ENCODE measurements around the gene APELA.

The APELA gene

DNA sequence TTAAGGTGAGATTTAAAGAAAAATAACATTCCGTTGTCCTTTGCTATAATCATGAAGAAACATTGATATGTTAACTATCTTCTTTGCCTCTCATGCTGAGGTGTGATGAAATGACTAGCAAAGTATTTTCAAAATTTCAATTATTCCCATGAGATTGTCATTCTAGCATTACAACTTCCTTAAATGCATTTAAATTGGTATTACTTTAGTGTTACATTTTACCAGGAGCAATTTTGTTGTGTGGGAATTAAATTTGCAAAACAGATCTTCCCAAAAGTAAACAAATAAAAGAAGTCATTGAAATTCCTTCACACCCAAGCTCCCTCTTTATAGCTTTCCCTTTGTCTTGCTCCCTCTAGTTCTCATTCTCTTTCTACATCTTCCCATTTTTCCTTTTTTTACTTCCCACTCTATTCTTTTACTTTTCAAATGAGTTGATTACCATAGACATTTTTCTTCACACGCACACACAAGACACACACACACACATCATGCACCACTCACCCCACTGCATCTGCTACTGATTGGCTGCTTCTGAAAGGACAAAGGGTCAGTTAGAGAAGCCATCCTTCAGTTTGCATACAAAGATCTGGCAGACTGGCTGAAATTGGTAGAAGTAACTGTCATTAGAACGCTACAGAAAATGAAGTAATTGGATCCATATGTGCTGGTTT lies 10.0 kb upstream of the APELA start:
- TF ChIP-seq, protein P1, sequence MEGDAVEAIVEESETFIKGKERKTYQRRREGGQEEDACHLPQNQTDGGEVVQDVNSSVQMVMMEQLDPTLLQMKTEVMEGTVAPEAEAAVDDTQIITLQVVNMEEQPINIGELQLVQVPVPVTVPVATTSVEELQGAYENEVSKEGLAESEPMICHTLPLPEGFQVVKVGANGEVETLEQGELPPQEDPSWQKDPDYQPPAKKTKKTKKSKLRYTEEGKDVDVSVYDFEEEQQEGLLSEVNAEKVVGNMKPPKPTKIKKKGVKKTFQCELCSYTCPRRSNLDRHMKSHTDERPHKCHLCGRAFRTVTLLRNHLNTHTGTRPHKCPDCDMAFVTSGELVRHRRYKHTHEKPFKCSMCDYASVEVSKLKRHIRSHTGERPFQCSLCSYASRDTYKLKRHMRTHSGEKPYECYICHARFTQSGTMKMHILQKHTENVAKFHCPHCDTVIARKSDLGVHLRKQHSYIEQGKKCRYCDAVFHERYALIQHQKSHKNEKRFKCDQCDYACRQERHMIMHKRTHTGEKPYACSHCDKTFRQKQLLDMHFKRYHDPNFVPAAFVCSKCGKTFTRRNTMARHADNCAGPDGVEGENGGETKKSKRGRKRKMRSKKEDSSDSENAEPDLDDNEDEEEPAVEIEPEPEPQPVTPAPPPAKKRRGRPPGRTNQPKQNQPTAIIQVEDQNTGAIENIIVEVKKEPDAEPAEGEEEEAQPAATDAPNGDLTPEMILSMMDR (IDR thresholded peaks at IDR 0.05; ENCODE audit: low read depth, low read length, missing control alignments): no peak
- DNase-seq (ENCODE audit: low read depth): no peak
- H3K4me3 ChIP-seq (ENCODE audit: low read depth, low read length): no peak overlapping the region

- no peak for DNase-seq (ENCODE audit: low read depth)
- TF ChIP-seq, protein P1 (IDR thresholded peaks at IDR 0.05; ENCODE audit: low read depth, low read length, missing control alignments): no peak
- H3K4me3 ChIP-seq (ENCODE audit: low read depth, low read length): no peak overlapping the region
These were observed 5.3 kb upstream of the APELA start for GRCh38 chr4:164871673-164872072.

DNA sequence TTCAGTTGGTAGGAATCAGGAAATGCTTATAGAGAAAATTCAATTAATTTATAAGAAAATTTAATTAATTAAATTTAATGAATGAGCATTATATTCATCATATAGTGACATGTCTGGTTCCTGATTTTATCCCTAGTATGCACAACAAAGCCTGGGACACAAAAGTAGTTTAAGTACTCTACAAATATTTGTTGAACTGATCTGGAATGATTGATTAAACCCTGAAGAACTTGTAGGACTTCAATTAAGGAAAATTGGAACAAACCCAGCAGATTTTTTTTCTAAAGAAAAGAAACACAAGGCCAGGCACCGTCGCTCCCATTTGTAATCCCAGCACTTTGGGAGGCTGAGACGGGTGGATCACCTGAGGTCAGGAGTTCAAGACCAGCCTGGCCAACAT lies 4.5 kb upstream of the APELA start:
- DNase-seq (ENCODE audit: low read depth): no peak
- TF ChIP-seq, protein P1 (IDR thresholded peaks at IDR 0.05; ENCODE audit: low read depth, low read length, missing control alignments): no peak
- H3K4me3 ChIP-seq (ENCODE audit: low read depth, low read length): no peak overlapping the region

DNA sequence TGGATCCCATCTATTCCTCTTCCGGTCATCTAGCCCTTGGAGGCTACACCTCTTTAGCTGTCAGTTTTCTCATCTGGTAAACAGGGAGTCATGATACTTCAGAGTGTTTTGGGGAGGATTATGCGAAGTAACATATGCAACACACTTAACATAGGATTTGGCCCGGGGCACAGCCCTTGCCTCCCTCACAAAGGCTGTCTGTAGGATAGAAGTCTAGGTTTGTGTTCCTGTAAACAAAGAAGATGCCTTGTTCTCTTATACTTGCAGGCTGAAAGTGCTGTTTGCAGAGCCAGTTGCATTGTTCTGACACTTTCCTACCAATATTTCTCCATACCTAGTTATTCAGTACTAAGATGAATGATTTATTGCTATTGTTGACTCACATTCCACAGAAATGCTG lies 2.2 kb upstream of the APELA start:
- no peak for DNase-seq (ENCODE audit: low read depth)
- H3K4me3 ChIP-seq (ENCODE audit: low read depth, low read length): no peak overlapping the region
- TF ChIP-seq, protein P1 (IDR thresholded peaks at IDR 0.05; ENCODE audit: low read depth, low read length, missing control alignments): no peak

- DNase-seq (ENCODE audit: low read depth): no peak
- TF ChIP-seq, protein P1 (IDR thresholded peaks at IDR 0.05; ENCODE audit: low read depth, low read length, missing control alignments): no peak
These were observed 3.7 kb downstream of the APELA start for GRCh38 chr4:164880489-164881262.

GRCh38 chr4:164888096-164888715 lies 11.2 kb downstream of the APELA start:
- no peak for DNase-seq (ENCODE audit: low read depth)
- no peak overlapping the region for H3K4me3 ChIP-seq (ENCODE audit: low read depth, low read length)
- TF ChIP-seq, protein P1 (IDR thresholded peaks at IDR 0.05; ENCODE audit: low read depth, low read length, missing control alignments): no peak

More at GRCh38 chr4:164880489-164881262, 3.7 kb downstream of the APELA start:
- no peak overlapping the region for H3K4me3 ChIP-seq (ENCODE audit: low read depth, low read length)
